HG03095 (cell line): ENCODE data around the gene MFSD6L.

ENCODE experiments used
- ATAC-seq: cut with Tn5 transposase; IDR thresholded peaks from one replicate; pipeline ENCODE4 v1.9.1; 2021; ENCODE audit warnings: moderate library complexity; ENCODE audit not compliant: unreplicated experiment

Gene MFSD6L

GRCh38 chr17:8798846-8799569 lies at the start of gene MFSD6L:
Gene MFSD6L (minus strand): TSS chr17:8799365. CDS start chr17:8799120, 245 bp downstream.
- ATAC-seq = no peak

DNA sequence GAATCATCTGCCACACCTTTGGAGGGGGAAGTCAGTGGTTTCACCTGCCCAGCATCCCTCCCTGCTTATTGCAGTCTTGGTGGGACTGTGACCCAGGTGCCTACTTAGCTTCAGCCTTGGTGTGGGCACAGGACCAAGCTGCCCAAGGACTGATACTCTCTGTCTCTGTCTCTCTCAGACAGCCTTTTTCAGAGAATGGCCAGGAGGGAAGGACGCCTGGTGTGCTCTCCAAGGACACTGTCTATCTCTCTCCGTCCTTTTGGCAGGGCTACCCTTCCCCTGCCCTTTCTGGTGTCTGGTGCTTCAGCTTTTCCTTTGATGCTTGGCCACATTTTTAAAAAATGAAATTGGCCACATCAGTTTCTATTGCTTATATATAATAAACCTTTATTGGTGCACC lies 48.7 kb upstream of the MFSD6L start:
- ATAC-seq = no peak

- no peak for ATAC-seq
These were observed 47.6 kb upstream of the MFSD6L start for GRCh38 chr17:8846768-8847211.

DNA sequence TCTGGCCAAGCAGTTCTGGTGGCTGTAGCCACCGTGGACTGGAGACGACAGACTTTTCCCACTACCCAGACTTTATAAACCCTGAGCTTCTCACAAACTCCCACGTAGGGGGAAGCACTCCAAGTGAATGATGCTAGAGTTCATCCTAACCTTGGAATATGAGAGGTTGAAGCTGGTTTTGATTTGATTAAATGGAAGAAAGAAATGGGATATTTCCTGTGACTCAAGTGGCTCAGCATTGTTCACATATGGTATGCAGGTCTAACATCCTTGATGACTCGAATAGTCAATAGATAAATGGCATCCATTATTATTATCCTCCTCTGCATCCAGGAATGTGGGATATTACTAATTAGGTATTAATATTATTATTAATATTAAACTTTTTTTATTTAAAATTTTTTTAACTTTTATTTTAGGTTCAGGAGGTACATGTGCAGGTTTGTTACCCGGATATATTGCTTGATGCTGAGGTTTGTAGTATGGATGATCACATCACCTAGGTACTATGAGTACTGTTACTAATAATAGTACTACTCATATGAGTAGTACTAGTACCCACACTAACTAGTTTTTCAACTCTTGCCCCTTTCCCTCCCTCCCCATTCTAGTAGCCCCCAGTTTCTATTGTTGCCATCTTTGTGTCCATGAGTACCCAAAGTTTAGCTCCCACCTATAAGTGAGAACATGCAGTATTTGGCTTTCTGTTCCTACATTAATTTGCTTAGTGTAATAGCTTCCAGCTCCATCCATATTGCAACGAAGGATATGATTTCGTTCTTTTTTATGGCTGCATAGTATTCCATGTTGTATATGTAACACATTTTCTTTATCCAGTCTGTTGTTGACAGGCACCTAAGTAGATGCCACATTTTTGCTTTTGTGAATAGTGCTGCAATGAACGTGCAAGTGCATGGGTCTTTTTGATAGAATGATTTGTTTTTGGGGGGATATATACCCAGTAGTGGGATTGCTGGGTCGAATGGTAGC lies 45.4 kb upstream of the MFSD6L start:
- no peak for ATAC-seq

- ATAC-seq = no peak
These were observed 44.2 kb upstream of the MFSD6L start for GRCh38 chr17:8843344-8843743.

- ATAC-seq = no peak
These were observed 42.7 kb upstream of the MFSD6L start for GRCh38 chr17:8841844-8842243.

DNA sequence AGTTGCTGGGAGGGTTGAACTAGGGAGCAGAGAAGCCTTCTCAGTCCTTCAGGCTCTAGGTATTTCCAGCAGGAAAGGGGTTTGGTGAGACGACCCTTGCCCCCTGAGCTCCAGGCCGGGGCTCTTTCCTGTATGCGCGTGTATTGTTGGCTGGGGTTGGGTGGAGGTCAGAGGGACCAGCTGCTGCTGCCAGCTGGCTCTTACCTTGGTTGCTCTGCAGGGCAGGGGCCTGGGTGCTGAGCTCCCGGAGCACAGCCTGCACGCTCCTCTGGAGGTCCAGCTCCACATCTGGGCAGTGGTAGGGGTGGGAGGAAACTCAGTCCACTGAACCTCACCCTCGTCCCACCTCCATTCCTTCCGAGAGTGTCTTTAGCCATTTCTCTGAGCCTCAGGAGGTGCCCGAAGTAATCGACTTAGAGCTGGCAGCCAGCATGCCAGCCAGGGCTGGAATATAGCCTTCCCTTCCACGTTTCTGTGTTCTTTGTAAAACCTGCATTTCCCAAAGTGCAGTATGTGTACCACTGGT lies 40.3 kb upstream of the MFSD6L start:
- ATAC-seq = no peak

DNA sequence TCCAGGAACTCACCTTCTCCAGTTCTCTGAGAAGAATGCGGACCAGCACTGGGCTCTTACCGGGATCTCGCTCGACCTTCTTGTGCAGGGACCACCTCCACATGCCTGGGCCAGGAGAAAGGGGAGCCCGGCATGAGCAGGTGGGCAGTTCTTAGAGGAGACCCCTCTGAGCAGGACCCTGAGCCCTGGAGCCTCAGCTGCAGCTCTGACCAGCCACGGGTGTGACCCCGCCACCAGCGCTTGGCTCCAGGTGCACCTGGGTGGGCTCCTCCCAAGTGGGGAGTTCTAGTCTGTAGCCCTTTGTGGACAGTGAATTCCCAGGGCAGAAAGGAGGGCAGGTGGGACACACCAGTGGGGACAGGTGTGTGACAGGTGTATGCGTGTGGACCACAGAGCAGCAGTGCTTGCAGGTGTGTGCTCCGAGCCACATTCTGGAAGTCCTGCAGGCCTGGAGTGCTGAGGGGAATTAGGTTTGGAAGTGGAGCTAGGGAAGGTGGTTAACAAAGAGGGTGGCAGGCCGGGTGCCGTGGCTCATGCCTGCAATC lies 39.5 kb upstream of the MFSD6L start:
- no peak for ATAC-seq

- ATAC-seq = no peak
These were observed 38.5 kb upstream of the MFSD6L start for GRCh38 chr17:8837563-8838075.

- no peak for ATAC-seq
These were observed 37.8 kb upstream of the MFSD6L start for GRCh38 chr17:8836821-8837562.

GRCh38 chr17:8835631-8836364 lies 36.6 kb upstream of the MFSD6L start:
- no peak for ATAC-seq

GRCh38 chr17:8835106-8835505 lies 35.9 kb upstream of the MFSD6L start:
- ATAC-seq = no peak

GRCh38 chr17:8832711-8833352 lies 33.7 kb upstream of the MFSD6L start:
- ATAC-seq = no peak

- ATAC-seq = no peak
These were observed 32.2 kb upstream of the MFSD6L start for GRCh38 chr17:8831234-8831849.

GRCh38 chr17:8830141-8830540 lies 31.0 kb upstream of the MFSD6L start:
- ATAC-seq = no peak

- no peak for ATAC-seq
These were observed 30.1 kb upstream of the MFSD6L start for GRCh38 chr17:8829036-8829941.

- ATAC-seq = no peak
These were observed 29.3 kb upstream of the MFSD6L start for GRCh38 chr17:8828517-8828875.
